IPS-NIHi7 (cell line): ENCODE data around the gene MXD3.
"Not testable (repeated sequence)": the region's sequence is repeated elsewhere in the genome, so short reads cannot be mapped to it uniquely, and the experiment has no call there.

Experiments
- DNase-seq: peaks from one replicate; pipeline ENCODE4 v3.0.0; 2012; ENCODE audit warnings: mixed read lengths; ENCODE audit errors: extremely low spot score

Gene MXD3

DNA sequence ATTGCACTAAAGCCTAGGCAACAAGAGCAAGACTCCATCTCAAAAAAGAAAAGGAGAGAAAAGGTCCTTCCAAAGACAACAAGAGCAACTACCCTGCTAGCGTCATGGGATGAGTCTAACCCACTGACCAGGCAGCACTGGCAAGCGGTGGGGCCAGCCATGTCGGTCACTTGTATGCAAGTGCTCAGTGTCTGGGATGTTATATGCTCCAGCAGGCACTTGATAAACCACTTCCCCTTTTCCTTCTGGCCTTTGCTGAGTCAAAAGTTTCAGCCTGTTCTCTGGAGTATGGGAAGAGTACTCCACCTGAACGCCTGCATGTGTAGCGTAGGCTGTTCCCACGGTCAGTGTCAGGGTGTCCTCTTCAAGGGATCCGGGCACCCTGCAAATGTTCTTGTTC lies 9.2 kb upstream of the MXD3 start:
- DNase-seq, result no peak

DNA sequence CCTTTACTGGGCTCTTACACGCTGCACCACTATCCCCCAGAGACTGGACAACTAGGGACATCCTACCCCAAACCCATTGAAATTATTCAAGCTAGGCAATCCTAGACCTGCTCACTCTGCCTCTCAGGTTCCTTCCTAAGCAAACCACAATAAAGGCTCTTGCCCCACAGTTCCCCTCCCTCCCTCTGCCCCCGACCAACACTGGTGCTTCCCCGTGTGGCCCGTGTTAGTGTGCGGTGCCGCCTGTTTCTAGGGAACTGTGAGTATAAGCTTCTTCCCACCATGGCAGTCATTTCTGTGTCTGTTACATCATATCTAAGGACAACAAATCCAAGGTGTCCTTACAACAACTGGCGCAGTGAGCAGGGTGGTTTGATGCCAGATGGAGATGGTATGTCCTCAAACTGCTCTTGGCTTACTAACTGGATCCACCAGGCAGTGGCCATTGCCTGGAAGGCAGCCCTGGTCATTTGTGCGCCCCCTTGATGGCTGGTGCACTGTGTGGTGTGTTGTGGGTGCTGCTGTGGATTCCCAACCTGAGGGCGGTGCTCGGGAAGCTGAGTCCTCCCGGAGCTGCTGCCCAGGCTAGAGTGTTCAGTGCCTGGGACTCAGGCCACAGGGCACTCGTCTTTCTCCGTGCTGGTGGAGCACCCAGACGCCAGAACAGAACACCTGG lies 8.4 kb upstream of the MXD3 start:
- no peak for DNase-seq

DNA sequence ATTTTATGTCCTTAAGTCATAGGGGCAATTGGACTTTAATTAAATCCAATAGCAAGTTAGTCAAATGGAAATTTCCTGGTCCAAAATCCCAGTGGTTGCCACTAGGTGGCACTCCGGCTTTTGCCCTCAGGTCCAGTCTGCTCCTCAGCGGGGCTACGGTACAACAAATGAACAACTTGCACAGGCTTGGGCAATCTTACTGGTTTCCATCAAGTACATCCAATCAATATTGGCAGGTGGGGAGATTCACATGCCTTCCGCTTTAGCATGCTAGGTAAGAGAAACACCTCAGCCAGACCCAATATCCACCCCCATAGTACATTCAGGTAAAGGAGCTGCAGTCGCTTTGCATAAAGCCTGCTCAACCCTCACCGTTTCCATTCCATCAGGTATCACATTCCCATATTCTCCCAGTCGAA lies 6.3 kb upstream of the MXD3 start:
- DNase-seq, result peak; percentile 73

DNA sequence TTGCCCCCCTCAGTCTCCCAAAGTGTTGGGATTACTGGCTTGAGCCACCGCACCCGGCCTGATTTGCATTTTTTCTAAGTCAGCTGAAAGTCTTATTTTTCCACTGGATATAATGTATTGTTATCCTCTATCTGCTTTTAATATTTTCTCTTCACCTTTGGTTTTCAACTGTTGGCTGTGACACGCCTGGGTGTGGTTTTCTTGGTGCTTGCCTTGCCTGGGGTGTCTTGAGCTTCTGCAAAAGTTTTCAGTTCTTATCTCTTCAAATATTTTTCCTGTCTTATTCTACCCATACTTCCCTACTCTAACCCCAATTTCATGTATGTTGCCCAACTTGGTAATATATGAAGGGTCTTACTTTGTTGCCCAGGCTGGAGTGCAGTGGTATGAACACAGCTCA lies 4.3 kb upstream of the MXD3 start:
- no peak for DNase-seq

DNA sequence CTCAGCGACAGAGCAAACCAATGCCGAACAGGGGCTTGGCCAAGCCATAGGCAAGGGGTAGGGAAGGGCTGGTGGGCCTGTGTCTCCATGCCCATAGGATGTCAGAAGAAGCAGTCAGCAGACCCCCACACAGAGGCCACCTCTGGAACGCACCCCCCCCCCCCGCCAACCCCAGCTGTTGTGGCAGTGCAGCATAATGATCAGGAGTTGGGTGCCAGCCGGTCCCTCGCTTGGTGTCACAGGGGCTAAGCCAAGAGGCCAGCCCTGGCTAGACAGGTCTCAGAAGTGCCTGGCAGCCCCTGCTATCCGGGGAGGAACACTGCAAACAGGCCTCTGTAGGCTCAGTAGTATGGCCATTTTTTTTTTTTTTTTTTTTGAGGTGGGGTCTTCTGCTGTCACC lies 3.7 kb upstream of the MXD3 start:
- no peak for DNase-seq

DNA sequence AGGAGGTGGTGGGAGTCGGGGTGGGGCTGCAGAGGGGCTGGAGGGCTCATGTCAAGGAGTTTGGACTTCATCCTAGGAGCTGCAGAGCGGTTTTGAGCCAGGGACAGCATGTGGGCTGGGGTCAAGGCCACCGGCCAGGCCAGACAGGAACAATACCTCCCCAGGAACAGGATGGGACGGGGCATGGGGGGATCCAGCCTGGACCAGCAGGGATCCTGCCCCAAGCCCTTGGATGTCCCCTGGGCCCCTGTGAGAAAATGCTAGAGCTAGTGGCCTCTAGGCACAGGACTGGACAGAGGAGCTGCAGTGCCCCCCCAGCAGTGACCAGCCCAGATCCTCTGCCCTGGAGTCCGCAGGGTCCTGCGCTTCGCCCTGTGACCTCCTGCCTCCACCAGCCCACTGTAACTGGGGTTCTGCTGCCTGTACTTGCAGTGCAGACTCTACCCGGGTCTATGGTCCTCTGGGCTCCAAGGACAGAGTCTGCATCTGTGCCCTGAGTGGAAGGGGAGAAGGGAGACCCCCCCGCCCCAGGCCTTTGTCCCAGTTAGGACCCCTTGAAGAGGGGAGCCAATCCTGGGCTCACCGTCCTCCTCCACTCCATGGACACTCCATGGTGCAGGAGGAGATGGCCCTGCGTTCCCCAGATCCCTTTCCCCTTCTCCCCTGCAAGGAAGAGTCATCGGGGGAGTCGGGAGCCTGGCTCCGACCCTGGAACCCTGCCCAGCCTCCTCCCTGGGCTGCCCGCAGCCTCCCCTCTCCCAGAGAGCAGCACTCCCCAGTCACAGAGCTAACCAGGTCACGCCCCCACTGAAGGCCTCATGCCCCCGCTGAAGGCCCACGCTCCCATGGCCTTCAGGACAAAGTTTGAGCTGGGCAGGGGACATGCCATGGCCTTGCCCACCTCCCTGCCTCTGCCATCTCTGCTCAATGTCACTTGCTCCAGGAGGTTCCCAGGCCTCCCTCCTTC lies 3.0 kb upstream of the MXD3 start:
- no peak for DNase-seq

DNA sequence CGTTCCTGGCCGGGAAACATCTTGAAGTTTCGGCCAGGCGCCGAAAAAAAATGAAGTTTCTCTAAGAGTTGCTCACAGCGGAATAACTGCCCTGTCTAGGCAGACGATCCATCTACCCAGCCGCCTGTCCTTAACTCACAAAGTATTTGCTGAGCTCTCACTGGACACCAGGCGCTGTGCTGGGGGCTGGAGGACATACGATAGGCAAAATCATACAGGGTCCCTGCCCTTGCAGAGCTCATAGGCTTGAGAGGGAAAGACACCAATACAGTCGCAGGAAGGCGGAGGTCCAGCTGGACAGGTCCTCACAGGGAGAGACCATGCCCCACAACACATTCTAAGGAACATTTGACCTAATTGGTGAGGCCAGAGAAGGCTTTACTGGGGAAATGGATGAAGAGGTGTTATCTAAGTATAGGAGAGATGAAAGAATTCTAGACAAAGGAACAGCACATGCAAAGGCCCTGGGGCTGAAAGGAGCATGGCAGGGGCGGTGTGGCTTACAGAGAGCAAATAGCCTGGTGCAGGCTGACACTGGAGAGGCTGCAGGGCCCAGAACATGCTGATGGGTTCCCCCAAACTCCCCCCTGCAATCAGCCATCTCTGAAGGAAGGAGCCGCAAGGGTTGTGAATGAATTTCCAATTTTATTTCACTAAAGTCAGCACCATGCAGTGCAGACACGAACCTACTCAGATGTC lies 2.0 kb upstream of the MXD3 start:
- DNase-seq, result no peak

DNA sequence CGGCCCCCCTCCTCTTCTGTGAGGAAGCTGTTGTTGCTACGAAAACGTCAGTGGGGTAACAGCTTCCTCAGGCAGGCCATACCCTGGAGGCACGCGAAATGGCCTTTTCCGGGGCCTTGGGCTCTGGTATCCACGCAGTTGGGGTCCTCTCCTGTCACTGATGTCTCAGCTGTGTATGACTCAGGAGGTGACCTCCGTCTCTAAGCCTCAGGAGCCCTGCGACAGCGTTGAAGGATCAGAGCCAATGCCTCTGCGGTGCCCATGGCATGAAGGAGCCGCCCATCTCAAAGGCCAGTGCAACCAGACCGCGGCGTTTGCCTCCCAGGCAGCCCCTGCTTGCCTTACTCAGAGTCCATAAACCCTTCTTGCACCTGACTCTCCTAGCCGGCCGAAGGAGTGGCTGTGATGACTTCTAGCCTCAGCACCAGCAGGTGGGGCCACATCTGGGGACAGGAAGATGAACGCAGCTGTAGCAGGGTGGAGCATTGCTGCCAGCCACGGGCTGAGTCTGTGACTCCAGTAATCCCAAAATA lies 1.0 kb upstream of the MXD3 start:
- peak; percentile 54 for DNase-seq

DNA sequence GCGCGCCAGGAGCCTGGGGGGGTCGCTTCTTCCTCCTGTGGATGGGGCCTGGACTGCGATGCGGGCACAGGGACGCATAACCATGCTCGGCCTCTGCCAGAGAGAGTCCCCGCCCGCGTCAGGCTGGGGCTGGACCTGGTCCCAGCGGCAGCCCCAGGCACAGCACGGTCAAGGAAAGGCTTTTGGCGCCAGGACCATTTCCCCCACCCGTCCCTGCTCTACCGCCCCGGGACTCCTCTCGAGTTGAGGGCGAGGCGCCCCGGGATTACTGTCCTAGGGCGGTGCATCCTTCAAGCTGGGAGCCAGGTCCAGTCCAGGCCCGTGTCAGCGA lies 341 bp downstream of the MXD3 start:
- DNase-seq, result no peak

DNA sequence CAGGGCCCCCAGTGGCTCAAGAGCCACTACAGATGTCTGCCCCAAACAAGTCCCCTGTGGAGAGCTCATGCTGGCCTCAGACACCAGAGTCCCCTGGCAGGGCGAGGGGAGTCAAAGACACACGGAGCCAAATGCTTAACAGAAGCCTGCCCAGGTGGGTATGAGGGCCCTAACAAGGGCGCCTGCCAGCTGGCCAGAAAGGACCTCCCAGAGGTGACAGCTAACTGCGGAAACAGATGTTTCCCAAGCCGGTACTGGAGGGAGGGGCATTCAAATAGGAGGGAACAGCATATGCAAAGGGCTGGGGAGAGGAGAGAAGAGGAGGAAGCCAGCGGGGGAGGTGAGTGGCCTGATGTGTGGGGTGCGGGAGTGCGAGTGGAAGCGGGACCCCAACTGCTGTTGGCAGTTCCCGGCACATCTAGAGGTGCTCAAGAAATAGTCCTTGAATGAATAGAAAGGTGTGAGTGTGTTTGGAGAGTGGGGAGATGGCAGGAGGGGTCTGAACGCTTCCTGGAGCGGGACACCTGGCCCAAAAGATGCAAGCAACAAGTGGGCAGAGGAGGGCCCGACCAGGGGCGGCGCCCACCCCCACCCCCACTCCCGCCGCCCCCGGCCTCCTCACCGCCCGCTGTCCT lies 824 bp downstream of the MXD3 start:
- no peak for DNase-seq

DNA sequence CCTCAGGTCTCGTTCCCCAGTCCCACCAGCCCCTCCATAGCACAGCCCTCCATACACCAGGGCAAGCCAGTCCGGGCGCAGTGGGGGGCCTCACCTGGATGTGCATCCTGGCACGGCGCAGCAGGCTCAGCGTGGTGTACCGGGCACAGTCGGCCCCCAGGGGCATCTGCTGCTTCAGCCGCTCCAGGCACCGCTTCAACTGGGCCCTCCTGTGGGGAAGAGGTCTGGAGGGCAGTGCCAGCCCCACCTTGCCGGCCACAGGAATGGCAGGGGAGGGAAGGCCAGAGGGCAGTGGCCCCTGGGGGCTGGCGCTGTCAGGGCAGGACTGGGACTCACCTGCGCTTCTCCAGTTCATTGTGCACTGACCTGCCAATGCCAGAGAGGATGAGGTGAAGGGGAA lies 1.4 kb downstream of the MXD3 start:
- DNase-seq, result no peak

DNA sequence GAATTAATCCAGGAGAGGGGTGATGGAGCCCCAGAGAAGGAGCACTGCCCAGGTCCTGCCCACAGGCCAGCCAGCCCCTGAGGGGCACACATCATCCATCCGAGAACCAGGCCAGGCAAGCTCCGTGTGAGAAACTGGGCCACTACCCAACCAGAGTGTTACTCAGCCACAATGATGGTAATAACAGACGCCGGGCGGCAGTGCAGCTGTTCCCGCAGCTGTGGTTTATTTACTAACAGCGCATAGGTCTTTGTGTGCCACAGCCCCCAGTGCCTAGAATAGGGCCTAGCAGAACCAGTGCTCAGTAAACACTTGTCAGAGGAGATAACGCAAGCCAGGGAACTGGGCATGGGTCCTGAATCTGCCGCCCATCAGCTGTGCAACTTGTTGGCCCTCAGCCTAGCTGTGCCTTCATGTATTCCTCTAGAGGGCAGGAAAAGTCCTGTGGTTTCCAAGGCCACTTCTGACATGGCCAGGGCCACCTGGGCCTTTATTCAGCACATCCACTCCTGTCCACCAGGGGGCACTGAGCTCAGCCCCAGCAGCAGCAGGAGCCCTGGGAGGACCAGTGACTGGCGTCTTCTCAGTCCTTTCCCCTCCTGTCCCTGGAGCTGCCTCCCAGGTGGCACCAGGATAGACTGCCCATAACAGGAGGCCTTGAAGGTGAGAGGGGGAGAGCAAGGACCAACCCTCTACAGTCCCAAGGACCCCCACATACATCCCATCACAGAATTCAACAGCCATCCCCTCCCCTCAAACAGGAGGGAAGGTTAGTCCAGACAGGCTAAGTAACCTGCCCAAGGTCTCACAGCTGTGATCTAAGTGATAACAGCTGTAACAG lies 2.1 kb downstream of the MXD3 start:
- peak; percentile 83 for DNase-seq

DNA sequence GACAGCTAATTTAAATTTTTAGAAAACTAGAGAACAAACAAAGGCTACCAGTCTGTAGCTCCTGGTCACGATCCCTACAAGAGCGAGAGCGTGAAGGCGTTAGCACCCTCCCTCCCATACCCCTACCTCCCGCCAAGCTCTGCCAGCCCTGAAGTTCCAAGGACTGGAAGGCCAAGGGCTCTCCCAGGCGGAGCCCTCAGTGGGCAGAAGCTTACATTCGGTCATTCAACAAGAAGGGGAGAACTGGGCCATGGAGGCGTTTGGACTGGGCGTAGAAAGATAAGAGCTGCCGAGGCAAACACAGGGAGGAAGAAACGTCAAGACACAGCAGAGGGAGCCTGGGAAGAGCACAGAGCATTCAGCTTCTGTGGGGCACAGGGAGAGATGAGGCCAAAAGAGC lies 3.0 kb downstream of the MXD3 start:
- DNase-seq, result no peak

DNA sequence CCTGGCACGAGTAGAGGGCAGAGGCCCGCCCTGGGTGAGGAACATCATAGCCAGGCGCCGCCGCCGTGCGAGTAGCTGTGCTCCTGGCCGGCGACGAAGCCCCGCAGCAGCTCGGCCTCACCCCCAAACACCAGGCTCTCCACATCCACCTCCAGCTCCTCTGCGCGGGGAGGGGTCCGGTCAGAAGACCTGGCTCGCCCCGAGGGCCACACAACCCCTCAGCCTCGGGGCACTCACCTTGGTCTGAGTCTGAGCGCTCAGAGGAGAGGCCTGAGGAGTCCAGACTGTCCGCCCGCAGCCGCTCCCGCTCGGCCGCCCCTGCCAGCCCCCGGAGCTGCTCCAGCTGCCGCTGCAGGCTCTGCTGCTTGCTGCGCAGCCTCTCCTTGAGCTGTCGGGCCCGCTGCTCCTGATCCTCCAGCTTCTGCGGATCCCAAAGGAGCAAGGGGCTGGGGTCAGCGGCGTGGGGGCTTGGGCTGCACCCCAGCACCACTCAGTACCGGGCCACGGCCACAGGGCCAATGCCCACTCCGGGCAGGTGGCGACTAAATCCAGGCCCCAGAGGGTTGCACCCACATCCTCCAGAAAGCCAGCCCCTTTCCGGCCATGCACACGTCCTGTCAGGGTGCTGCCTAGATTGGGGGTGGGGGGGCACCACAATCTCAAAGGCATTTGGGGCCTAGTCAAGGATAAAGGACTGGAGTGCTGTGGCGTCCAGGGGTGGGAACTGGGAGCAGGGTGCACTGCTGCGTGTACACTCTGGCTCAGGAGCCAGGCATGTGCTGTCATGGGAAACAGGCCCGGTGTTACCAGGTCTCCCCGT lies 3.9 kb downstream of the MXD3 start:
- DNase-seq, result no peak

DNA sequence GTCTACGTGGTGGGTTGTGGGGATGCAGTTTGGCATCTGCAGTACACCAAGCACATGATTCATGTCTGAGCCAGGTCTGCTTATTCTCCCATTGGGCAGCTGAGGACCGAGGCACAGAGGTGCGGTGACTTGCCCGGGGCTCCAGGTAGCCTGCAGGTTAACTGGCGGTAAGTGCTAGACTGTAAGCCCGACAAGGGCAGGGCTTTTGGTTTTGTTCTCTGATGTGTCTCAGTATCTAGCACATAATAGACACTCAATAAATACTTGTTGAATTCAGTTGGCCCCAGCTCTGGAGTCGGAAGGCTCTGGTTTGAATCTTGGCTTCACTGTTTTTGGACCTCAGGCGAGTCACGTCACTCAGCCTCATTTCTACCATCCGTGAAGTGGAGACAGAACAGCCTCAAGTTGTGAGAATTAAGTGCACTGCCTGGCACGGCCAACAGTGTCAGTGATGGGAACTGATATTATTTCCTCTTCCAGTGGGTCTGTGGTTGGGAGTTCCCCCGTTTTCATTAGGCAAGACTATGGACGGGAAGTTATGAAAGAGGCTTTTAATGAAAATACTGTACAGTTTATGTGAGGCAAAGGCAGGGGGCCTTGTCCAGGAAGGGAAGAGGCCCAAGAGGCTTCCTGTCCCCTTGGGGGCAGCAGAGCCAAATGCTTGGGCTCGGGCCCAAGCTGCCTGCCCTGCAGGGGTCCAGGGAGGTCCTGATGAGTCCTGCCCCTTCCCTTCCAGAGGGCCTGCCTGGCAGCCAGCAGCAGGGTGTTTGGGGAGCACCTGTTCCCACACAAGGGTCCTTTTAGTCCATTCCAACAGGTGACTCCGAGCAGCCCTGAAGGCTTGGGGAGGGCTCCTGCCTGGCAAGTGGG lies 4.8 kb downstream of the MXD3 start:
- DNase-seq, result no peak

DNA sequence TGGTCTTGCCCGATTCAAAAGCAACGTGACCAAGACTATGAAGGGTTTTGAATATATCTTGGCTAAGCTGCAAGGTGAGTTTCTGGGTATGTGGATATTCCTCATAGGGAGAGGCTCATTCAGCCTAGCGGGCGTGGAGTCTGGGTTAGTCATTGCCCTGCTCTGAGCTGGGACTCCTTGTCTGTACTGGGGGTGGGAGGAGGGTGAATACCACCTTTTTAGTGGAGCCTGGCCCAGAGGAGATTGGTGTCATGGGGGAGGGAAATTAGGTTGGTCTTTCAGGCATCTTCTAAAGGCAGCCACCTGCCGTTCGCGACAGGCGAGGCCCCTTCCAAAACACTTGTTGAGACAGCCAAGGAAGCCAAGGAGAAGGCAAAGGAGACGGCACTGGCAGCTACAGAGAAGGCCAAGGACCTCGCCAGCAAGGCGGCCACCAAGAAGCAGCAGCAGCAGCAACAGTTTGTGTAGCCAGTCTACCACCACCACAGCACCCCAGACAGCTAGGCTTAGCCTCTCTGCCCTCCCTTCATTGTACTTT lies 5.5 kb downstream of the MXD3 start:
- DNase-seq, result not testable (repeated sequence)

DNA sequence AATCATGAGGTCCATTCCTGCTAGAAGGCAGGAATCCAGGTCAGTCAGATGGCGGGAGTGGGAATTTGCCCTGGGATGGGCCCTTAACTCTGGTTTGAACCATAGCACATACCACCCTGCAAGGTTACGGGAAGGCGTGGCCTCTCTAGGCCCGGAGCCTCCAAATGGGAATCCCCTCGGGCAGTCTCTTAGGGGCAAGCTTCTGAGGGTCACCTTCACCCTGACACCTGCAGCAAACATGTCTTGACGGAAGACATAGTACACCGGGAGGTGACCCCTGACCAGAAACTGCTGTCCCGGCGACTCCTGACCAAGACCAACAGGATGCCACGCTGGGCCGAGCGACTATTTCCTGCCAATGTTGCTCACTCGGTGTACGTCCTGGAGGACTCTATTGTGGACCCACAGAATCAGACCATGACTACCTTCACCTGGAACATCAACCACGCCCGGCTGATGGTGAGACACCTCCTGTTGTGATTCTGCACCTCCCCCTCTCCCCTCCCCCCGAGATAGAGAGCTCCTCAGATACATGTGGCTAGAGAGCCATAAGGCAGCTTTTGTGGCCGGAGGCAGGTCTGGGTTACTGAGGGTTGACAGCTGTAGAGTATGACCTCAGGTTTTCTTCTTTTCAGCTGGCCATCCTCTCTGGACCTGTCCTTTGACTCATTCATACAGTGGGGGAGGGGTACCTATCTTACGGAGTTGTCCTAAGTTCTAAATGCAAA lies 7.1 kb downstream of the MXD3 start:
- DNase-seq, result no peak

DNA sequence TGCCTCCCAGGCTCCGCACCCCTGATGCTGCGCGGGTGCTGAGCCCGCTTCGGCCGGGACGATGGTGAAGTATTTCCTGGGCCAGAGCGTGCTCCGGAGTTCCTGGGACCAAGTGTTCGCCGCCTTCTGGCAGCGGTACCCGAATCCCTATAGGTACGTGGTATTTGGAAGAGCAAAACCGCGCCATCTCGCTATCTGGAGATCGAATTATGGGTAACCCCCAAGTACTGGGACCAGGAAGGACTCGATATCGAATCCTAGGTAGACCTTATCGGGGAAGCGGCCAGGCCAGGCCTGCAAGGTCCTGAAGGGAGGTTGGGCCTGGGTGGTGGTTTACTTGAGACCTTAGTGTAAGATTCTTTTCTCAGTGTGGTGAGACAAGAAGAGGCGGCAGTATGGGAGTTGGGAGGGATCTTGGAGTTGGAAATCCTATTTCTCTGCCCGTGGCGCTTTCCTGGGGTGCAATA lies 7.7 kb downstream of the MXD3 start:
- no peak for DNase-seq
